Ovary (tissue), 10 donors: ENCODE results near the gene OR2J2. TPM values are rescaled to one million over a fixed set of nuclear protein-coding genes. Genes with fewer than 3 reads are reported as not detected.
"Not testable (repeated sequence)": the region's sequence is repeated elsewhere in the genome, so short reads cannot be mapped to it uniquely, and the experiment has no call there.

Experiments used
- DNase-seq, 5 donors: peaks; one replicate each; pipeline ENCODE4 v3.0.0-alpha.2; 2019 to 2020
- H3K27ac ChIP-seq, 2 donors: fragments of 200-600 bp; one replicate each; pipeline versions ENCODE4 v1.5.1 to v1.8.0; 2019 to 2022
- H3K27me3 ChIP-seq: fragments of 200-600 bp; one replicate; pipeline ENCODE4 v1.8.0; 2022
- H3K36me3 ChIP-seq: fragments of 200-600 bp; sonication (generic); one replicate; pipeline ENCODE4 v1.5.1; 2019
- H3K4me1 ChIP-seq: one replicate; pipeline ENCODE4 v1.8.1; 2013; ENCODE audit warnings: mild to moderate bottlenecking, moderate library complexity; ENCODE audit not compliant: insufficient read depth
- H3K4me3 ChIP-seq: fragments of 200-600 bp; sonication (generic); one replicate; pipeline ENCODE4 v1.5.1; 2017
- H3K9me3 ChIP-seq, 2 donors: fragments of 200-600 bp in 1 of 2; sonication (generic) in 1 of 2; one replicate each; pipeline versions ENCODE4 v1.5.1 to v1.8.1; 2013 to 2019; ENCODE audit warnings: mild to moderate bottlenecking in 1 of 2, moderate library complexity in 1 of 2
- CTCF ChIP-seq, 3 donors: fragments of 450-650 bp in 2 of 3; fragments of 200-600 bp in 1 of 3; IDR thresholded peaks; one replicate each; pipeline versions ENCODE4 v1.5.1 to v1.8.0; 2016 to 2022; ENCODE audit warnings: antibody characterized with exemption in 3 of 3, mild to moderate bottlenecking in 1 of 3
- EP300 ChIP-seq: sonication (generic); formaldehyde crosslinking; IDR thresholded peaks from one replicate; pipeline ENCODE4 v1.6.1; 2017; ENCODE audit warnings: antibody characterized with exemption
- POLR2A ChIP-seq: fragments of 450-650 bp; IDR thresholded peaks from one replicate; pipeline ENCODE4 v1.6.1; 2017; ENCODE audit warnings: antibody characterized with exemption, mild to moderate bottlenecking, moderate library complexity
- WGBS, 3 donors: extraction: QIAGEN DNeasy Blood & Tissue Kit in 1 of 3; methylation state at CpG; one replicate each; pipeline versions ENCODE4 v1.1.5 to v1.1.7; 2013 to 2017; 5-methylcytosine and 5-hydroxymethylcytosine counted together
- intact Hi-C, 4 donors: fragments of 100-400 bp; cut with DNase I; formaldehyde crosslinking; loops; one replicate each; pipeline versions ENCODE4 v1.11.0 to v1.15.1; 2022 to 2023
- long read RNA-seq, 3 donors: library from polyadenylated mRNA in 2 of 3; unstranded in 2 of 3; transcript quantifications; one replicate each; pipeline ENCODE4 v2.0.0 and lab custom pipeline, GENCODE V29; 2021 to 2026
- polyA plus RNA-seq, 2 donors: library from polyadenylated mRNA; stranded (reverse); fragments of 200-250 nt in 1 of 2; fragments of 350-450 nt in 1 of 2; fragmentation: Illumina TruSeq in 1 of 2; extraction: RNeasy Lipid Tissue Mini Kit (QIAGEN cat#74804) in 1 of 2; gene quantifications; one replicate each; pipeline ENCODE4 v1.2.3, GENCODE V29; 2013 to 2014
- total RNA-seq, 7 donors: library from RNA; depleted of rRNA in 2 of 7; stranded (reverse); fragments of >200 nt in 2 of 7; fragmentation: NEBNext Ultra II Directional in 3 of 7; extraction: Animal tissue kit (Norgen Biotek cat#: 25700) in 3 of 7; gene quantifications; one replicate each; pipeline versions ENCODE4 v1.1.0 to v1.2.4, GENCODE V29; 2016 to 2023
- donor health status: DM: no; HTN: no; CAD: no; lungs with moderate emphysema.
- donor health status: DM: no; HTN: no; CAD: no.
- donor health status: Bipolar disorder and iron deficiency.
- donor health status: DM: yes; HTN: yes; CAD: no.
- donor health status: DM: no; HTN: no; CAD: no.
- donor health status: DM: yes; HTN: yes; CAD: no.

OR2J2 gene
- total RNA-seq = under 1 TPM in 2 of 7 donors, not detected in 5; 0.15 to 0.23 TPM
- not detected for polyA plus RNA-seq
- long read RNA-seq, donor 1 = 0 reads
- long read RNA-seq, donor 2 = 0 reads
- long read RNA-seq, donor 3 = 0 reads

GRCh38 chr6:29170607-29171006, at the start of gene OR2J2:
TSS of gene OR2J2 (plus strand) at chr6:29170907. CDS start at chr6:29173636, 2,729 bp downstream.
- H3K36me3 ChIP-seq, DNase-seq, H3K9me3 ChIP-seq, intact Hi-C loops, H3K4me1 ChIP-seq, H3K27me3 ChIP-seq, H3K27ac ChIP-seq, H3K4me3 ChIP-seq: not testable (repeated sequence)
- 55 to 76% (median 65%) methylated on average over 2 of the region's 2 CpGs for WGBS, 3 donors

DNA sequence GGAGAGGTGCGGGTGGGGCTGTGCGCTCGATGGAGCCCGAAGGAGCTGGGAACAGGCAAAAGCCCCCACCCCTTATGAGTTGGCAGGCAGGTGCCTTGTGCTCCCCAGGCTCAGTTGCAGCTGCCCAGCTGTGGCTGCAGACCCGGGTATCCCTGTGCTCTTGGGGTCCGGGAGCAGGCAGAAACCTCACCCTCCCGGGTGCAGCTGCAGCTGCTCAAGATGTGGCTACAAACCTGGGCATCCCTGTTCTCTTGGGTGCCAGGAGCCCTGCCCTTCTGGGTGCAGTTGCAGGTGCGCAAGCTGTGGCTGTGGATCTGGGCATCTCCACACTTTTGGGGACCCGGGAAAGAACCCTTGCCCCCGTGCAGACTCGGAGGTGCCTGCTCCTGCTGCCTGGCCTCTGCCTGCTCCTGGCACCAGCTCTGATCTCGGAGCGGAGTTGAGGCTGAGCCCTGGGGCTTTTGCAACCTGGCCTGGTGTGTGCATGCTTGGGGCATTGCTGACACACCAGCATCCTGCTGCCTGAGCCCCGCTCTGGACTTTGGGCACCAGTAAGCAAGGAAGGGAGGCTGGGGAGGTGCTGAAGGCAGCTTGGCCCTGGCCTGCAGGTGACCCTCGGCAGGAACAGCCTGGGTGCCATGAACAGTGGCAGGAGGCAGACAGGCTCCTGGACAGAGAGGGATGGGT, 41.2 kb upstream of the OR2J2 start:
- intact Hi-C loops = no loop called here
- H3K9me3 ChIP-seq = no peaks in the 10 kb centered on the region

DNA sequence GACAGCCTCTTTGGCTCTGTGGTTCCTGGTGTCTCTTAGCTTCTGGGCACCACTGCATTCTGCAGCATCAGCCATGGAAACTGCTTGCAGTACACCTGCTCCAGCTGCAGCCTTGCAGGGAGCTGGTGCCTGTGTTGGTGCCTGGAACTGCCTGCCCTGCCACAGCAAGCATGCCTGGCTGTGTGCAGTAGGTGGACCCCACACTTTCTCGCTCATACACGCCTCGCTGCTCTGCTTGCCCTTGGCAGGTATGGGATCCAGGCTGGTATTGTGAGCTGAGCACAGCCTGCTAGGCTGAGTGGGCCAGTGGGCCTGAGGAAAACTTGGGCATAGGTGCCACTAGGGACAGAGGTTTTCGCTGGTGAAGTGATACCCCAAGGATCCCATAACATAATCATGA, 40.1 kb upstream of the OR2J2 start:
- Histone ChIP-seq H3K9me3 (no peaks in the 10 kb centered on the region), H3K27ac (no peak overlapping the region), H3K4me3 (no peak overlapping the region), H3K27me3 (no peaks in the 10 kb centered on the region), H3K36me3 (no peaks in the 10 kb centered on the region), H3K4me1 (no peaks in the 10 kb centered on the region)
- intact Hi-C loops = no loop called here
- TF ChIP-seq CTCF (IDR thresholded peaks at IDR 0.05) (no peak), EP300 (no peak), POLR2A (no peak)
- 87 to 90% (median 87%) methylated on average over 4 of the region's 4 CpGs for WGBS, 3 donors
- DNase-seq = no peak

More for the DNA sequence above, 41.2 kb upstream of the OR2J2 start:
- Histone ChIP-seq H3K4me3 (no peak overlapping the region), H3K4me1 (no peaks in the 10 kb centered on the region), H3K36me3 (no peaks in the 10 kb centered on the region), H3K27ac (no peak overlapping the region), H3K27me3 (no peaks in the 10 kb centered on the region)
- WGBS, 3 donors = 74 to 76% (median 75%) methylated on average over 15 of the region's 15 CpGs
- DNase-seq = no peak
- TF ChIP-seq POLR2A = no peak
- TF ChIP-seq CTCF (IDR thresholded peaks at IDR 0.05) = no peak
- no peak for TF ChIP-seq EP300

- 69 to 81% (median 76%) methylated on average over 2 of the region's 2 CpGs for WGBS, 3 donors
- Histone ChIP-seq H3K36me3 (no peaks in the 10 kb centered on the region), H3K4me3 (no peak overlapping the region), H3K9me3 (no peaks in the 10 kb centered on the region), H3K27ac (no peak overlapping the region), H3K4me1 (no peaks in the 10 kb centered on the region), H3K27me3 (no peaks in the 10 kb centered on the region)
- intact Hi-C loops = no loop called here
- no peak for TF ChIP-seq EP300
- TF ChIP-seq POLR2A = no peak
- TF ChIP-seq CTCF (IDR thresholded peaks at IDR 0.05) = no peak
- no peak for DNase-seq
Measured at GRCh38 chr6:29131691-29132090, 39.0 kb upstream of the OR2J2 start.

GRCh38 chr6:29137724-29138123, 33.0 kb upstream of the OR2J2 start:
- TF ChIP-seq CTCF (IDR thresholded peaks at IDR 0.05) (no peak), EP300 (no peak), POLR2A (no peak)

More at GRCh38 chr6:29137724-29138123, 33.0 kb upstream of the OR2J2 start:
- Histone ChIP-seq H3K27ac (no peak overlapping the region), H3K4me1 (no peaks in the 10 kb centered on the region), H3K36me3 (no peaks in the 10 kb centered on the region), H3K27me3 (no peaks in the 10 kb centered on the region), H3K9me3 (no peaks in the 10 kb centered on the region), H3K4me3 (no peak overlapping the region)
- intact Hi-C loops = no loop called here
- 73 to 79% (median 74%) methylated on average over 4 of the region's 4 CpGs for WGBS, 3 donors
- no peak for DNase-seq
